GM18870 (cell line): ENCODE results near the gene AUTS2.

ENCODE experiments used
- ATAC-seq: cut with Tn5 transposase; IDR thresholded peaks from one replicate; pipeline ENCODE4 v1.9.1; 2021; ENCODE audit warnings: moderate library complexity; ENCODE audit not compliant: unreplicated experiment

Gene AUTS2

DNA sequence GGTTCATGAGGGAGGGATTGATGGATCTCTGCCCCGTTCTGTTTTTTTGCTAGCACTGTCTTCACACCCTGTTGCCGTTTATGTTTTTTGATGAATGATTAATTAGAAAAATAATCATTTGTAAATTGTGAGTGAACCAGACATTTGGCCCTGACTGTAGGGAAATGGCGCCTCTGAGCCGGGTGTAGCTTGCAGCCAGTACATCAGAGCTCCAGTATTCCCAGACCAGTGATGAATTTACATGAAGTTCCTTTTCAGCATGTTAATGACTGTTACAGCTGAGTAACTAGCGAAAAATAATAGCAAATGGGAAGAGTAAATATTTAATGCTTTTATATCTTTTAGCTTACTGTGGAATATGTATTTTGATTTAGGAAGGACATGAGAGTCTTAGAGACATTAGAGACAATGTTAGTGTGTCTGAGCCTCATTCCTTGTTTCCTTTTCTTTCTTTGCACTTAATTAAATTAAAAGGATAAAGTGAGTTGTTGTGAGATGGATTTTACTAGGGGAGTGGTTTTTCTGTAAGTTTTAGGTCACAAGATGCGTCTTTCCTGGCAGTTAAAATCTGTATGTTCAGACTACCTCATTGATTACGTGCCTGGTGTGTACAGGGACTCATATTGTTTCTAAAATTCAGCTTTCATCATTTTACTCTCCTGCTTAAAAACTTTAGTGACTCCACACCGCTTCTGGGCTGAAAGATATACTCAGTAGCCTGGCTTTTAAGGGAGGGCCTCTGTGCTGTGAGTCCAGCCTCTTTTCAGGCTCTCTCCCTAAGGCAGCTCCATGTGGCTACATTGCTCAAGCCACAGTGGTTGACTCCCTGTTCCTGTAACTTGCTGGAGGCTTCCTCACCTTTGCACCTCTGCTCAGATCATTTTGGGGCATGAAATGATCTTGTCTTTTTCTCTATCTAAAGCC is 86.4 kb downstream of the AUTS2 start:
- no peak for ATAC-seq

GRCh38 chr7:69685293-69685631 is 87.0 kb downstream of the AUTS2 start:
- no peak for ATAC-seq

DNA sequence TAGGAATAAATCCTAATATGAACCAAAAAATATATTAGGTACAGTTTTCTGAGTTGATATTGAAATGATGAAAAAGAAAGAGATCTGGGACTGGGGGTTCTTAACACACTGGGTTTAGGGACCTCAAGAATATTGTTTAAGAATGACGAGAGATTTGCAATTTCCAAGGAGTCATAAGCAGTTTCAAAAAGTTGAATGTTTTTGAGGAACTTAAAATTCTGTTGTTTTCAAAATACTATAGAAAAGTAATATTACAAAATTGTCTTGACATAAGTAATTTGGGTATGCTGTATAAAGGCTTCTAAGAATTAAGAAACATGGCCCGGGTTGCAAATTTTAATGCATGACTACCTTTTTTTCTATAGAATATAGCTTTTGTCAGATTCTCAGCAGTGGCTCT is 88.1 kb downstream of the AUTS2 start:
- no peak for ATAC-seq

DNA sequence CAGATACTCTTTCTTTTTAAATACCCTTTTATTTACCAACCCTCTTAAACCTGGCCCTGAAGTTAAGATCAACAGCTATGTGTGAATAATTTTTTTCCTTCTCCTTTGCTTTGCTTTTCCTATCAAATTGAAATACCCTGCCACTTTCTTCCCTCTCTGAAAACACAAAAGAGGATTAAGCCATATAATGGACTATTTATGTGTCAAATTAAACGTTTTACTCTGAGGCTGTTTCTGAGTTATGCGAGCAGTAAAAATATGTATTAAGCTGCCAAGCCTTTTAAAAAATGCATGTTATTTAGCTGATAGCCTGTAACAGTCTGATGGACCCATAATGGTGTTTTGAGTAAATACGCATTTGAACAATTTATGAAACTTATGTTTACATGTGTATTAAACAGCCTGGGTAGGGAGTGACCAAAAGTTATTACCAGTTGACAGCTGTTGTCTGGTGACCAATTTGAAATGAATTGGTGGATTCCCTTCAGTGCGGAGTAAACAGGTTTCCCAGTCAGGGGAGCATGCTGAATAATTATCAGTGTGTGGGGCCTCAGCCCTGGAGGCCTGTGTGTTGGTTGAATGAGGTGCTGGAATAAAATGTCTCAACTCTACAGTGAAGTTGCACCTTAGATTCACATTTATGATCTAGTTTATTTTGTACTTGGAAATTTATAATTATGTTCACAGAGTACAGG is 89.6 kb downstream of the AUTS2 start:
- ATAC-seq, result no peak

- ATAC-seq, result no peak
Measured at GRCh38 chr7:69690329-69690728, 92.1 kb downstream of the AUTS2 start.

- no peak for ATAC-seq
Measured at GRCh38 chr7:69691327-69691726, 93.1 kb downstream of the AUTS2 start.

GRCh38 chr7:69691734-69692133 is 93.5 kb downstream of the AUTS2 start:
- no peak for ATAC-seq

DNA sequence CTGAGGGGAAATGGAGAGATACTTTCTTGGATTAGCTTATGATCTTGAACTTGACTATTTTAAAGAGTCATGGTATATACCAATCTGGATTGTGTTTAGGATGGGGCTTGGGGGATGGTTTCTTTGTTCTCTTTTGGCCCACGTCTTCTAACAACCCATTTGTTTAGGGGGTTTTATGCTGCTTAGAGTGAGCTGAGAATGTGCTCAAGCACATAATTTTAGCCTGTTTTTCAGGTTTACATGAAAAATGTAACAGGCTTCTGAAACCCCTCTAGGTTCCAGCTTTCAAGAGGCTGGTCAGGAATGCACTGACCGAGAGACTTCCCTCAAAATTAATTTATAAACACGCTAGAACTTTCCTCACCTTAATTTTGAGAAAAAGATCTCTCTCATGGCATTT is 94.3 kb downstream of the AUTS2 start:
- ATAC-seq, result no peak

DNA sequence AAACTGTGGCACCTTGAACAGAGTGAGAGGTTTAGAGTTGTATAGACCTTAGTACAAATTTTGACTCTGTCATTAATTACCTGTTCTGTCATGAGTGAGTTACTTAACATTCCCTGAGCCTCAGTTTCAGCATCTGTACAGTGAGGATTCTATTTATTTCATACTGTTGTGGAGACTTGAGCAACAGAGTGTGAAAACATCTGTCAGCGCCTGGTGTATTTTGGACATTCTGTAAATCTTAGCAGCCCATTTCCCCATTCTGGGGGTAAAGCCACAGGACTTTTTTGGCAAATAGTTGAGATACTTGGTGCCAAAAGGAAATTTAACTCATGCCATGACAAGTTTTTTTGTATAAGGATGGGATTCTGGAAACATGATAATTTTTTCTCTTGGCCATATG is 94.8 kb downstream of the AUTS2 start:
- ATAC-seq, result no peak

GRCh38 chr7:69696054-69696591 is 97.8 kb downstream of the AUTS2 start:
- peak; percentile 87 for ATAC-seq

DNA sequence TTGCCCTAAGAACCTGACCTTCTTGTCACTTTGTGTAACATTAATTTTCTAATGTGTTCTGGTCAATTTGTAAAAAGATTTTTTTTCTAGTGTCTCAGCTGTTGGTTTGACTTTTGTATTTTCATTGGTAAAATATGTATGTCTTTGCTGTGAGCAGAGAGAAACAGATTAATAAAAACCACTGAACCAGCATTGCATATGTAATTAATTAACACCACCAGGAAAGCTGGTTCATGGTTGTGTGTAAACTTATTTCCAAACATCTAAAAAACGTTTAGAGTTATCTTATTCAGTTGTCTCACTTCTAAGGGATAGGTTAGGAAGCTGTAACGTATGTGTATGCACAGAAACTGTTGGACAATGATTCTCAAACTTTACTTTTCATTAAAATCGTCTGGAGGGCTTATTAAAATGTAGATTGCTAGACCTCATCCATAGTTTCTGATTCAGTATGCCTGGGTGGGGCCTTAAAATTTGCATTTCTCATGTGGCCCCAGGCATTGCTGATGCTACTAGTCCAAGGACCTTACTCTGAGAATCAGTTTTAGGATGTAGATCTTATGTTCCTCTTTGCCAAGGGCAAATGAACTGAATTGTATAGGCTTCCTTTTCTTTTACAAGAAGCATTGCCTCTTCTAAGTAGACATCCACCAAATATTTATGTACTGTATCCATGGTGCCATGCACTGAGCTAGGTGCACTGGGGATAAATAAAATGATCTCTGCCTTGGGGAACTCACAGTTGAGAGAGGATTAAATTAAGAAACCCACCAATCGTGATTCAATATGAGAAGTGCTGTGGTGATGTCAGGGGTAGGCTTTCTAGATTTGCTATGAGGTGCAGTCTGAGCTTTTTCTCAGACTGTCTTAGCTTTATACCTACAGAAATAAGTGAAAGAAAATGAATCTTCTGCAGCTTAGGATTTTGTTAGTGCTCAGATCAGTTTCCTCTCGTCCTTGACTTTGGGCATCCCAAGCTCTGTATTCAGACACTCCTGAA is 98.7 kb downstream of the AUTS2 start:
- ATAC-seq, result peak; percentile 22

DNA sequence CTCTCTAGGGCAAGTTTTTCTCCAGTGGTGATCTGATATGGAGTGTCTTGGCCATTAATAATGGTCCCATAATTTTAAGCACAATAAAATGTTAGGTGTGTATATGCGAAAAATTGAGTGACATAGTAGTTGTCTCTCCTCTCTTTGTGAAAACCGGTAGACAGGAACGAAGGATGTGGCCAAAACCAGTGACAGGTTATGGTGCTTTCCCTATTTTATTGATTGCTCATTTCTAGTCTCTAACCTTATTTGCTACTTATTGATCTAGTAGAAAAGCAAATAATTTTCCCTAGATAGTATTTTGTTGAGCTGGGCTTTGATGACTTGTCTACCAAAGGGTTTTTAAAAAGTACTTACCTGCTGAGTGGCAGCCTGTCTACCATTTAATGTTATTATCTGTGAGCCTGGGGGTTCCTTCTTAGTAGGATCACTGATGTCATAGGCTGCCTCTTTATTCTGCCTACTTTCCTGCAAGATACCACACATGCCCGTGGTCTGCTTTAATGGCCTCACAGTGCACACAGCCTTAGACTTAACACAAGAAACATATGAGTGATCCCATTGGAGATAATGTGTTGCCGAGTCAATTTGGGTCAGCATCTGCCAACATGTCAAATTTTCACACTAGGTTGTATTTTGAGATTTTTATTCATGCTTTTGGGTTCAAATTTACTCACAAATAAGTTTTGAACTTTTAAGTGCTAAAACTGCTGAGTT is 100.0 kb downstream of the AUTS2 start:
- no peak for ATAC-seq

- no peak for ATAC-seq
Measured at GRCh38 chr7:69699931-69700330, 101.7 kb downstream of the AUTS2 start.

GRCh38 chr7:69700331-69700730 is 102.1 kb downstream of the AUTS2 start:
- ATAC-seq, result no peak

- ATAC-seq, result no peak
Measured at GRCh38 chr7:69701288-69701687, 103.0 kb downstream of the AUTS2 start.

DNA sequence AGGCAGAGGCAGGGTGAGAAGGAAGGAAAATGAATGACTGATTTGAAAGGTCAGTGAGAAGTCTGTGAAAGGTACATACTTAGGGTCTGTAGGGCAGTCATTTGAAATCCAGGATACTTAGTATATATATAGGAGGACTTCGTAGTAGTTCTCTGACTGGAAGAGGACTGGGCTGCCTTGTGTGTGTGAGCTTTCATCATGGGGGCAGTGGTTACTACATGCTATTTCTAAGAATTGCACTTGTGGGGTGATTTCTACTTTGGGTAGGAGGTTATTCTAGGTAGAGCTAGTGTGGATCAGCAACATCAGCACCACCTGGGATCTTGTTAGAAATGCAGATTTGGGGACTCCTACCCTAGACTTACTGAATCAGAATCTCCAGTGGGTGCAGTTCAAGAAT is 104.1 kb downstream of the AUTS2 start:
- no peak for ATAC-seq

GRCh38 chr7:69703099-69703498 is 104.8 kb downstream of the AUTS2 start:
- ATAC-seq, result no peak

DNA sequence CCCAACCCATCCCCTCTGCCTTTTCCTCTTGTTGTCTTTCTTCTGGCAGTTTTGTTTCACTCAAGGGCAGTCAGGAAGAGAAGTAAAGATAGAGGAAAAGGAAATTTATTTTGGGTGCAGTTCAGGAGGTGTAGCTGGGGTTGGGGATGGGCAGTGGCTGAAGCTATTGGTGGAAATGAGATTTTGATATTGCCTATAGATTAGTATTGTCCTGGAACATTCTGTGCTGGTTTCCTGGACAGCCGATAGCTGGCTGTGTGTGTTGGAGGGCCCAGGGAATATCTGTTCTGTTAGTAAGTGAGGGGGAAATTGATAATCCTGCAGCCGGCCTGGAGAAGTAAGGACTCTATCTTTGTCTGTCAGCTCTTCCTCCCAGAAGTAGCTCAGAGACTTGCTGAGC is 107.8 kb downstream of the AUTS2 start:
- ATAC-seq, result no peak

- no peak for ATAC-seq
Measured at GRCh38 chr7:69708857-69709256, 110.6 kb downstream of the AUTS2 start.

GRCh38 chr7:69710768-69711438 is 112.6 kb downstream of the AUTS2 start:
- ATAC-seq, result no peak
